AG04449 (cell line): ENCODE results near the gene PTPRG.

Experiments
- CTCF ChIA-PET: fragments of 350-600 bp; formaldehyde crosslinking; extraction: SDS; loops from one replicate; lab custom pipeline; 2021; ENCODE audit warnings: antibody characterized with exemption; lab: Yijun Ruan, JAX
- POLR2A ChIA-PET: fragments of 400-600, 350-600 bp; formaldehyde crosslinking; extraction: SDS; loops from one replicate; lab custom pipeline; 2020; ENCODE audit warnings: antibody characterized with exemption, inconsistent platforms; lab: Yijun Ruan, JAX
- DNase-seq: peaks from one replicate; pipeline ENCODE4 v3.0.0-alpha.2; 2010; ENCODE audit warnings: low read depth, low spot score
- H3K4me3 ChIP-seq: 2 replicates; pipeline ENCODE4 v1.5.1; 2011; ENCODE audit warnings: low read depth, mild to moderate bottlenecking, control low read depth, low read length
- CTCF ChIP-seq: IDR thresholded peaks from one replicate; pipeline ENCODE4 v1.5.1; 2011; ENCODE audit warnings: mild to moderate bottlenecking, moderate library complexity, low read length, control low read depth, inconsistent platforms; ENCODE audit not compliant: insufficient read depth; ENCODE audit errors: missing control alignments

PTPRG gene

GRCh38 chr3:62178739-62179600 lies 617.6 kb downstream of the PTPRG start:
- CTCF ChIA-PET, result interaction anchor here (7.6 kb wide), 1 partner anchor 9 kb away, joined by 52 read pairs; no protein-coding TSS in a partner anchor
- POLR2A ChIA-PET, result no interaction called here
- H3K4me3 ChIP-seq, result no peak overlapping the region
- DNase-seq, result no peak
- no peak for TF ChIP-seq CTCF

- TF ChIP-seq CTCF, result no peak
- H3K4me3 ChIP-seq, result no peak overlapping the region
- POLR2A ChIA-PET, result no interaction called here
- DNase-seq, result no peak
- CTCF ChIA-PET, result interaction anchor here (0.7 to 1.2 kb wide), 2 partner anchors 8 to 324 kb away, joined by 3 read pairs; no protein-coding TSS in a partner anchor
Observed at GRCh38 chr3:62180514-62180913, 619.1 kb downstream of the PTPRG start.

GRCh38 chr3:62183087-62183486 lies 621.7 kb downstream of the PTPRG start:
- no peak for DNase-seq
- CTCF ChIA-PET, result interaction anchor here (0.9 to 1.7 kb wide), 2 partner anchors 18 to 619 kb away, joined by 3 to 9 read pairs; no protein-coding TSS in a partner anchor

GRCh38 chr3:62183969-62184368 lies 622.6 kb downstream of the PTPRG start:
- no peak for DNase-seq
- H3K4me3 ChIP-seq, result no peak overlapping the region
- TF ChIP-seq CTCF, result no peak
- ChIA-PET CTCF (interaction anchor here (1.7 kb wide), 1 partner anchor 619 kb away, joined by 9 read pairs; no protein-coding TSS in a partner anchor), POLR2A (no interaction called here)

More at GRCh38 chr3:62183087-62183486, 621.7 kb downstream of the PTPRG start:
- POLR2A ChIA-PET, result no interaction called here
- no peak overlapping the region for H3K4me3 ChIP-seq
- no peak for TF ChIP-seq CTCF

GRCh38 chr3:62184559-62184958 lies 623.2 kb downstream of the PTPRG start:
- DNase-seq, result no peak
- ChIA-PET POLR2A (no interaction called here), CTCF (interaction anchor here (6.1 kb wide), 1 partner anchor 620 kb away, joined by 66 read pairs; no protein-coding TSS in a partner anchor)
- no peak for TF ChIP-seq CTCF
- H3K4me3 ChIP-seq, result no peak overlapping the region

GRCh38 chr3:62187022-62187431 lies 625.7 kb downstream of the PTPRG start:
- ChIA-PET CTCF (interaction anchor here (0.6 to 6.1 kb wide), 23 partner anchors 11 to 657 kb away, joined by 3 to 66 read pairs (median 4); partner anchors contain the start of gene PTPRG), POLR2A (no interaction called here)
- H3K4me3 ChIP-seq, result no peak overlapping the region
- TF ChIP-seq CTCF, result peak; percentile 16
- no peak for DNase-seq
